ENCODE data around the gene ASCC3.
"Not testable (repeated sequence)": the region's sequence is repeated elsewhere in the genome, so short reads cannot be mapped to it uniquely, and the experiment has no call there.

The ASCC3 gene

GRCh38 chr6:100745419-100746041 is 135.6 kb downstream of the ASCC3 start:
- no peak overlapping the region for H3K4me3 ChIP-seq (ENCODE audit: low read length)
- TF ChIP-seq ZNF274 (IDR thresholded peaks at IDR 0.05; ENCODE audit: low read depth, low read length): no peak

DNA sequence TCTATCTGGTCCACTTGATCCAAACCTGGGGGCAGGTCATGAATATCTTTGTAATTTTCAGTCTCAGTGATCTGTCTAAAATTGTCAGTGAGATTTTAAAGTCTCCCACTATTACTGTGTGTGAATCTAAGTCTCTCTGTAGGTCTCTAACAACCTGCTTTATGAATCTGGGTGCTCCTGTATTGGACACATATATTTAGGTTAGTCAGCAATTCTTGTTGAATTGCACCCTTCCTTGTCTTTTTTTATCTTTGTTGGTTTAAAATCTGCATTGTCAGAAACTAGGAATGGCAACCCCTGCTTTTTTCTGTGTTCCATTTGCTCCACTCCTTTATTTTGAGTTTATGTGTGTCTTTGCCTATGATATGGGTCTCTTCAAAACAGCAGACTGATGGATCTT is 140.7 kb downstream of the ASCC3 start:
- no peak for TF ChIP-seq ZNF274 (IDR thresholded peaks at IDR 0.05; ENCODE audit: low read depth, low read length)
- H3K4me3 ChIP-seq (ENCODE audit: low read length): no peak overlapping the region

DNA sequence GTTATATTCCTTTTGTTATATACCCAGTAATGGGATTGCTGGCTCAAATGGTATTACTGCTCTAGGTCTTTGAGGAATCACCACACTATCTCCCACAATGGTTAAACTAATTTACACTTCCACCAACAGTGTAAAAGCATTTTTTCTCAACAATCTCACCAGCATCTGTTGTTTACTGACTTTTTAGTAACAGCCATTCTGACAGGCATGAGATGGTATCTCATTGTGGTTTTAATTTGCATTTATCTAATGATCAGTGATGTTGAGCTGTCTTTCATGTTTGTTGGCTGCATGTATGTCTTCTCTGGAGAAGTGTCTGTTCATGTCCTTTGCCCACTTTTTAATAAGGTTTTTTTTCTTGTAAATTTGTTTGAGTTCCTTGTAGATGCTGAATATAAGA is 143.4 kb downstream of the ASCC3 start:
- H3K4me3 ChIP-seq (ENCODE audit: low read length): not testable (repeated sequence)

- no peak overlapping the region for H3K4me3 ChIP-seq (ENCODE audit: low read length)
- TF ChIP-seq ZNF274 (IDR thresholded peaks at IDR 0.05; ENCODE audit: low read depth, low read length): no peak
Observed at GRCh38 chr6:100731411-100731810, 149.7 kb downstream of the ASCC3 start.

DNA sequence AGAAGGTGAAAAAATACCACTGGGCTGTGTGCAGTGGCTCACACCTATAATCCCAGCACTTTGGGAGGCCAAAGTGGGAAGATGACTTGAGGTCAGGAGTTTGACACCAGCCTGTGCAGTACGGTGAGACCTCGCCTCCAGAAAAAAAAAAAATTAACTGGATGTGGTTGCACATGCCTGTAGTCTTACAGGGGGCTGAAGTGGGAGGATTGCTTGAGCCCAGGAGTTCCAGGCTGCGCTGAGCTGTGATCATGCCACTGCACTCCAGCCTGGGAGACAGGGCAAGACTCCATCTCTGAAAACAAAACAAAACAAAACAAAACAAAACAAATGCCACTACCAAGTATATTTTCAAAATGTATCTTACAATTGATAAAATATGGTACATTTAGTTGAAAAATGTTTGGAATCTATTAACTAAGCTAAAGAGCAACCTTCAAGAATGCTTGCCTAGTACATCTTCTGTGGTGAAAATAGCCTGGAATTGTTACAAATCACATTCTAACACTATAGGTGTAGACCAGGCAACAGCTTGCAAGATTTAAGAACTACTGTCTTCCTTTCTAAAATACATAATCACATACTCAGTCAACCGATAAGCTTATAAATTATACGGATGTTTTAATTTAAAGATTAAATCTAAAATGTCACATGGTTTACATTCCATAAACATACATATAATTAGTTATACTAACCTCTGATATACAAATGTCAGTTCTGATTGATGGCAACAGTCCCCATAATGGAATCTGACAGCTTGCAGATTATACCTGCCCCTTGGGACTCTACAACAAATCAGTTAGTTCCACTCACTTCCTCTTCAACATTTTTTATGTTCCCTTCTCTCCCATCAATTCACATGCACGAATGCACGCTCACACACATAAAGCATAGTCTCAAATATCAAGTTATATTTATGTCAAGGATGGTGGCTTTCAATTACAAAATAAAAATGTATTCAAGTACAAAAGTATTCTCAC is 150.8 kb downstream of the ASCC3 start:
- no peak overlapping the region for H3K4me3 ChIP-seq (ENCODE audit: low read length)
- no peak for TF ChIP-seq ZNF274 (IDR thresholded peaks at IDR 0.05; ENCODE audit: low read depth, low read length)

DNA sequence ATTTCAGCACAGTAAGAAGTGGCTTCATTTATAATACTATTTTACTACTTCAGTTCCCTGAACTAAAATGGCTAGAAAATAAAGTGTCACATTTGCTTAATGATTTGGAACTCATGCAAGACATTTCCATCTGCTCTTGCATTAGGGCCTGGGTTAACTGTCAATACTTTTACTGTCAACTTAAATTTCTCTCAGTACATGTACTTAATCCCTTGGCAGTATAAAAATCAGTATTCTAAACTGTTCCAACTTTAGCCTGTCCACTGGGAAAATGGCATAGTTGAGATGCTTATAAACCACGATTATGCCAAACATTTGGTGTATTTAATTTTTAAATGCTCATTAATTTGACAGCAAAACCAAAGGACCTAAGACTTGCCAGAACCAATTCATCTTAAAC is 154.5 kb downstream of the ASCC3 start:
- no peak for TF ChIP-seq ZNF274 (IDR thresholded peaks at IDR 0.05; ENCODE audit: low read depth, low read length)
- no peak overlapping the region for H3K4me3 ChIP-seq (ENCODE audit: low read length)

GRCh38 chr6:100724696-100725095 is 156.4 kb downstream of the ASCC3 start:
- no peak for TF ChIP-seq ZNF274 (IDR thresholded peaks at IDR 0.05; ENCODE audit: low read depth, low read length)
- H3K4me3 ChIP-seq (ENCODE audit: low read length): no peak overlapping the region

GRCh38 chr6:100724222-100724621 is 156.9 kb downstream of the ASCC3 start:
- no peak for TF ChIP-seq ZNF274 (IDR thresholded peaks at IDR 0.05; ENCODE audit: low read depth, low read length)
- no peak overlapping the region for H3K4me3 ChIP-seq (ENCODE audit: low read length)

GRCh38 chr6:100721256-100721655 is 159.9 kb downstream of the ASCC3 start:
- TF ChIP-seq ZNF274 (IDR thresholded peaks at IDR 0.05; ENCODE audit: low read depth, low read length): no peak

GRCh38 chr6:100719883-100720682 is 161.0 kb downstream of the ASCC3 start:
- no peak for TF ChIP-seq ZNF274 (IDR thresholded peaks at IDR 0.05; ENCODE audit: low read depth, low read length)
- H3K4me3 ChIP-seq (ENCODE audit: low read length): no peak overlapping the region

More at GRCh38 chr6:100721256-100721655, 159.9 kb downstream of the ASCC3 start:
- H3K4me3 ChIP-seq (ENCODE audit: low read length): no peak overlapping the region

DNA sequence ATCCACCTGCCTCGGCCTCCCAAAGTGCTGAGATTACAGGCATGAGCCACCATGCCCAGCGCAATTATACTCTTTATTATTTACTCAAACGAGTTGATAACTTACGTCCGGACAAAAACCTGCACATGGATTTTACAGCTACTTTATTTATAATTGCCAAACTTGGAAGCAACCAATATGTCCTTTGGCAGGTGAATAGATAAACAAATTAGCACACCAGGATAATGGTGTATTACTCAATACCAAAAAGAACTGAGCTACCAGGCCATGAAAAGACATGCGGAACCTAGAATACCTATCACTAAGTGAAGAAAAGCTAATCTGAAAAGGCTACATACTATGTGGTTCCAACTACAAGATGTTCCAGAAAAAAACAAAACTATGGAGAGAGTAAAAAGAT is 168.1 kb downstream of the ASCC3 start:
- no peak overlapping the region for H3K4me3 ChIP-seq (ENCODE audit: low read length)
- no peak for TF ChIP-seq ZNF274 (IDR thresholded peaks at IDR 0.05; ENCODE audit: low read depth, low read length)

DNA sequence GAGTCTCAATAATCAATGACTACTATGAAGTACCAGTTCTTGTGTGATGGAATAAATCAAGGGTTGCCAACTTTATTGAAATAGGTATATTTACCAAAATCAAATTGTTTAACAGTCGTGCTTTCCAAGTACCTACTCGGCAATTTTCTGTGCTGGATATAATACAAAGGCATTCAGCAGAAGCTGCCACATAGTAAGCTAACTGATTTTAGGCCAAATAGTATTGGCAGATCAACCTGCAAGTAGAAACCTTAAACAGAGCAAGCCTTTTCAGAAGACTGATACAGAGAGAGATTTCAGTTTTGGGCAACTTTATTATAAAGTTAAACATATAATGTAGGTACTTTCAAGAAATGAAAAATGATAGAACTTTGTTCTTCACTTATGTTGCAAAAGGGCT is 174.6 kb downstream of the ASCC3 start:
- no peak for TF ChIP-seq ZNF274 (IDR thresholded peaks at IDR 0.05; ENCODE audit: low read depth, low read length)
- H3K4me3 ChIP-seq (ENCODE audit: low read length): no peak overlapping the region

DNA sequence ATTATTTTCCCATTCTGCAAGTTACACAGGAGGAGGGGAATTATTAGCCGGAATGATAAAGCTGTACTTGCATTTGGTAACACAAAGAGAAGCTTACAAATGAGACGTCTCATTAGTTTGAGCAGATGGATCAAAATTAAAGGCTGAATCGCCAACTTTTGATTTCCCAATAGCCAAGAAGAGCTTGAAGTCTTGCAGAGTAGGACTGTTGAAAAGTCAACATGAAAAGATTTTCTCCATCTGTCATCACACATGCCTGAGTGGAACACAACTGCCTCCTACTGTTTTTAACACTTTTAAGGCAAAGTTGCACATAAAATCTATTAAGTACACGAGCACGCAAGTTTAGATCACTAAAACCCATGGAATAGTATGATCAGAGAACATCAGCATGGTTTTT is 176.2 kb downstream of the ASCC3 start:
- H3K4me3 ChIP-seq (ENCODE audit: low read length): no peak overlapping the region
- no peak for TF ChIP-seq ZNF274 (IDR thresholded peaks at IDR 0.05; ENCODE audit: low read depth, low read length)

GRCh38 chr6:100701728-100702127 is 179.4 kb downstream of the ASCC3 start:
- H3K4me3 ChIP-seq (ENCODE audit: low read length): no peak overlapping the region
- no peak for TF ChIP-seq ZNF274 (IDR thresholded peaks at IDR 0.05; ENCODE audit: low read depth, low read length)
